HEK293 (cell line): ENCODE results near the gene TNS1.

ENCODE experiments used
- CTCF ChIA-PET: fragments of 350-600 bp; formaldehyde crosslinking; extraction: SDS; loops from one replicate; lab custom pipeline; 2021; ENCODE audit warnings: antibody characterized with exemption; lab: Yijun Ruan, JAX
- POLR2A ChIA-PET: fragments of 300-600 bp; formaldehyde crosslinking; extraction: SDS; loops from one replicate; lab custom pipeline; 2020; ENCODE audit warnings: antibody characterized with exemption, inconsistent platforms; lab: Yijun Ruan, JAX
- H3K27ac ChIP-seq: fragments of 200-500 bp; sonication (Bioruptor generic); 2 replicates; pipeline ENCODE4 v1.5.1; 2014; ENCODE audit warnings: low read depth, low read length, control low read depth, inconsistent platforms; ENCODE audit errors: extremely low read depth
- H3K36me3 ChIP-seq, 2 experiments: fragments of 200-500 bp in 1 of 2; sonication (Bioruptor generic) in 1 of 2; 1 replicate in 1 of 2; 2 replicates in 1 of 2; pipeline ENCODE4 v1.5.1; 2014 to 2017; ENCODE audit warnings: inconsistent platforms in 2 of 2, low read length in 2 of 2; ENCODE audit not compliant: control insufficient read depth in 2 of 2, insufficient read depth in 1 of 2
- H3K4me1 ChIP-seq: fragments of 200-500 bp; sonication (Bioruptor generic); 2 replicates; pipeline ENCODE4 v1.5.1; 2014; ENCODE audit warnings: mild to moderate bottlenecking, low read length, inconsistent platforms; ENCODE audit not compliant: control insufficient read depth, insufficient read depth
- H3K4me3 ChIP-seq: 2 replicates; pipeline ENCODE4 v1.5.1; 2011; ENCODE audit warnings: low read depth, mild to moderate bottlenecking, control low read depth, low read length, moderate library complexity
- H3K9me3 ChIP-seq: fragments of 200-500 bp; sonication (Bioruptor generic); 2 replicates; pipeline ENCODE4 v1.5.1; 2014; ENCODE audit warnings: low read depth, low read length, inconsistent platforms; ENCODE audit not compliant: control insufficient read depth, insufficient read depth
- KLF16 ChIP-seq: fragments of 450-650 bp; formaldehyde crosslinking; IDR thresholded peaks from 2 replicates; pipeline ENCODE4 v1.5.1; 2017; ENCODE audit warnings: missing biosample characterization, missing genetic modification characterization
- MEIS1 ChIP-seq: sonication (generic); formaldehyde crosslinking; IDR thresholded peaks from 2 replicates; pipeline ENCODE4 v1.8.1; 2022; ENCODE audit warnings: missing genetic modification reagents, mild to moderate bottlenecking, borderline replicate concordance
- ZBTB21 ChIP-seq: fragments of 450-650 bp; formaldehyde crosslinking; IDR thresholded peaks from 2 replicates; pipeline ENCODE4 v1.5.1; 2017; ENCODE audit warnings: missing biosample characterization, missing genetic modification characterization
- ZBTB8A ChIP-seq: fragments of 450-650 bp; formaldehyde crosslinking; IDR thresholded peaks from 2 replicates; pipeline ENCODE4 v1.5.1; 2016; ENCODE audit warnings: missing biosample characterization, missing genetic modification characterization
- ZEB2 ChIP-seq: fragments of 450-650 bp; formaldehyde crosslinking; IDR thresholded peaks from 2 replicates; pipeline ENCODE4 v1.5.1; 2016; ENCODE audit warnings: missing biosample characterization, missing genetic modification characterization
- ZIC2 ChIP-seq: fragments of 450-650 bp; formaldehyde crosslinking; IDR thresholded peaks from 2 replicates; pipeline ENCODE4 v1.5.1; 2016; ENCODE audit warnings: missing biosample characterization, missing genetic modification characterization
- ZNF280D ChIP-seq: fragments of 450-650 bp; formaldehyde crosslinking; IDR thresholded peaks from 2 replicates; pipeline ENCODE4 v1.5.1; 2016; ENCODE audit warnings: missing biosample characterization, missing genetic modification characterization
- ZNF311 ChIP-seq: fragments of 450-650 bp; formaldehyde crosslinking; IDR thresholded peaks from 2 replicates; pipeline ENCODE4 v1.5.1; 2017; ENCODE audit warnings: missing biosample characterization, missing genetic modification characterization, borderline replicate concordance
- ZNF585B ChIP-seq: fragments of 450-650 bp; formaldehyde crosslinking; IDR thresholded peaks from 2 replicates; pipeline ENCODE4 v1.5.1; 2016; ENCODE audit warnings: missing biosample characterization, missing genetic modification characterization
- ZNF596 ChIP-seq: fragments of 450-650 bp; IDR thresholded peaks from 2 replicates; pipeline ENCODE4 v1.5.0; 2018; ENCODE audit warnings: missing biosample characterization, mild to moderate bottlenecking, missing genetic modification characterization, moderate library complexity
- ZNF624 ChIP-seq: fragments of 450-650 bp; formaldehyde crosslinking; IDR thresholded peaks from 2 replicates; pipeline ENCODE4 v1.5.1; 2017; ENCODE audit warnings: missing biosample characterization, missing genetic modification characterization
- TF ChIP-seq, protein P1 (sequence below): fragments of 450-650 bp; formaldehyde crosslinking; IDR thresholded peaks from 2 replicates; pipeline ENCODE4 v1.5.1; 2017; ENCODE audit warnings: missing biosample characterization, missing genetic modification characterization

TNS1 gene

GRCh38 chr2:217753460-217754200 is 249.2 kb downstream of the TNS1 start:
- H3K36me3 ChIP-seq: no peaks in the 10 kb centered on the region
- no peak overlapping the region for H3K4me3 ChIP-seq
- TF ChIP-seq ZNF624 (tag by site-specific recombination) (no peak), ZEB2 (no peak), ZIC2 (tag by site-specific recombination) (no peak), ZBTB21 (tag by site-specific recombination) (no peak), KLF16 (no peak), ZNF311 (tag by site-specific recombination) (no peak), MEIS1 (CRISPR knock-in tag) (no peak)
- no peak overlapping the region for H3K27ac ChIP-seq
- no peaks in the 10 kb centered on the region for H3K9me3 ChIP-seq
- ChIA-PET POLR2A (no interaction called here), CTCF (interaction anchor here (0.6 to 1.2 kb wide), 4 partner anchors 8 to 40 kb away, joined by 3 to 5 read pairs (median 4); no protein-coding TSS in a partner anchor)
- H3K4me1 ChIP-seq: no peaks in the 10 kb centered on the region; the same call in 1 of the 2 replicates

DNA sequence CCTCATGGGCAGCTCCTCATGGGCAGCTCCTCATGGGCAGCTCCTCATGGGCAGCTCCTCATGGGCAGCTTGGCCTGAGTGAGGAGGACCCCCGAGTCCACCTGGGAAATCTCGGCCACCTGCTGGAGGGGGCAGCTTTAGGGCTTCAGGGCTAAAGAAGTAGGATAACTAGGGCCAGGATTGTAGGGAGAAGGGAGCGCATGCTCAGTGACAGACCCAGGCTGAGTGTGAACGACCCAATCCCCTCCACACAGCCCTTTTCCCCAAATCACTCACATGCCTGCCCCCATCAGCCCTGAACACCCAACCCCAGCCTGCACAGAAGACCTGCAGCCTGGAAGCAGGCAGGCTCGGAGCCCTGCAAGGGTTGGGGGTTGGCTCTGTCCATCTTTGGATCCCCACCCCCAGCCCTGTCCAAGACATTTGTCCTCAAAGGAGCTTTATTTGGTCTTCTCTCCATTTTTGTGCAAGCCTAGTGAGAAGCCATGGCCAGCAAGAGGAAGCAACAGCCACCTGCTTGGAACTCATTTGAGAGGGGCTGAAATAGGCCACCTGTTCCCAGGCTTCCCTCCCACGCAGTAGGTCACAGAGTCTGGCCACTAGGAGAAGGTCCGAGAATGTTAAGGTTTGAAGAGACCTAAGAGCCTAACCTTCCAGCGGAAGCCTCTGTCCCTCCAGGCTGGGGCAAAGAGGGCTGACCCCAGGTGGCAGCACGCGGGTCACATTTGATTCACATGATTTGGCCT is 249.9 kb downstream of the TNS1 start:
- H3K36me3 ChIP-seq: no peaks in the 10 kb centered on the region
- H3K27ac ChIP-seq: no peak overlapping the region
- H3K4me1 ChIP-seq: no peaks in the 10 kb centered on the region; the same call in 1 of the 2 replicates
- POLR2A ChIA-PET: no interaction called here
- CTCF ChIA-PET: interaction anchor here (0.6 to 0.8 kb wide), 2 partner anchors 21 to 1014 kb away, joined by 3 read pairs; no protein-coding TSS in a partner anchor
- TF ChIP-seq ZNF280D (tag by site-specific recombination): no peak
- TF ChIP-seq ZNF585B (tag by site-specific recombination): no peak
- TF ChIP-seq, protein P1, sequence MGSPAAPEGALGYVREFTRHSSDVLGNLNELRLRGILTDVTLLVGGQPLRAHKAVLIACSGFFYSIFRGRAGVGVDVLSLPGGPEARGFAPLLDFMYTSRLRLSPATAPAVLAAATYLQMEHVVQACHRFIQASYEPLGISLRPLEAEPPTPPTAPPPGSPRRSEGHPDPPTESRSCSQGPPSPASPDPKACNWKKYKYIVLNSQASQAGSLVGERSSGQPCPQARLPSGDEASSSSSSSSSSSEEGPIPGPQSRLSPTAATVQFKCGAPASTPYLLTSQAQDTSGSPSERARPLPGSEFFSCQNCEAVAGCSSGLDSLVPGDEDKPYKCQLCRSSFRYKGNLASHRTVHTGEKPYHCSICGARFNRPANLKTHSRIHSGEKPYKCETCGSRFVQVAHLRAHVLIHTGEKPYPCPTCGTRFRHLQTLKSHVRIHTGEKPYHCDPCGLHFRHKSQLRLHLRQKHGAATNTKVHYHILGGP: no peak
- no peaks in the 10 kb centered on the region for H3K9me3 ChIP-seq
- H3K4me3 ChIP-seq: no peak overlapping the region

GRCh38 chr2:217751952-217752351 is 250.8 kb downstream of the TNS1 start:
- no peaks in the 10 kb centered on the region for H3K9me3 ChIP-seq
- ChIA-PET CTCF (interaction anchor here (0.6 to 1.4 kb wide), 2 partner anchors 101 to 1013 kb away, joined by 3 read pairs; no protein-coding TSS in a partner anchor), POLR2A (no interaction called here)
- H3K4me1 ChIP-seq: no peaks in the 10 kb centered on the region; the same call in 1 of the 2 replicates
- H3K4me3 ChIP-seq: no peak overlapping the region
- TF ChIP-seq ZBTB8A (tag by site-specific recombination) (no peak), ZNF596 (peak; percentile 51; the same call in 1 of the 2 replicates)
- no peaks in the 10 kb centered on the region for H3K36me3 ChIP-seq
- H3K27ac ChIP-seq: no peak overlapping the region
